HG02981 (cell line): ENCODE measurements around the gene MEGF9.
"Not testable (repeated sequence)": the region's sequence is repeated elsewhere in the genome, so short reads cannot be mapped to it uniquely, and the experiment has no call there.

ENCODE experiments used
- ATAC-seq: cut with Tn5 transposase; IDR thresholded peaks from one replicate; pipeline ENCODE4 v1.9.1; 2021; ENCODE audit warnings: mild to moderate bottlenecking, moderate library complexity; ENCODE audit not compliant: unreplicated experiment

The MEGF9 gene

DNA sequence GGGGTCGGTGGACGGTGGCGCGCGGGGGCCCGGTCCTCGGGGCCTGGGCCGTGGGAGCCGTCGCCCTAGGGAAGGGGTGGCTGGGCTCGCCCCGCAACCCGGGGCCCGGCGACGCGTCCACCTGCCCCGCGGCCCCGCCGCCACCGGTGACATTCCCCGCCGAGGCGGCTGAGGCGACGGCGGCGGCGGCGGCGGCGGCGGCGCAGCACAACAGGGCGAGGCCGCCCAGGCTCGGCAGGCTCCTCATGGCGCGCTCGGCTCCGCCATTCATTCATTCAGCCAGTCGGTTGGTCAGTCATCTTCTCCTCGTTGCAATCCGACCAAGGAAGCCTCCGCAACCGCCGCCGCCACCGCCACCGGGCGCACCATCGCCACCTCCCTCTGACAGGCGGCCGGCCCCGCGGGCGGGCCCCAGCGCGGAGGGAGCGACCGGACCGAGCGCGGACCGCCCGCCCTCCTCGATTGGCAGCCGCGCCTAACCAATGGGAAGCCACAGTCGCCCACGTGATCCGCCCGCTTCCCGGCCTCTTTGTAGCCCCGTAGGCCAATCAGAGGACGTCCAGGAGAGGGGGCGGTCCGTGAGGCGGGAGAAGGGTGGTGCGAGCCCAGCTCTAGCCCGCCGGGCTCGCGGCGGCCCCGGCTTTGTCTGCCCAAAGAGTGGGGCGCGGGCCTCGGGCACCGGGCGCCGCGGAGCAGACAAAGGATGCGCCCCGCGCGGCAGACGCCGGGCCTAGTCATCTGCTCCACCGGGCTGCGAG lies at the start of gene MEGF9:
TSS of gene MEGF9 (minus strand) at position 383 of the 758 bp plus-strand sequence. CDS start at position 271, 112 bp downstream.
- ATAC-seq = peak; percentile 98

DNA sequence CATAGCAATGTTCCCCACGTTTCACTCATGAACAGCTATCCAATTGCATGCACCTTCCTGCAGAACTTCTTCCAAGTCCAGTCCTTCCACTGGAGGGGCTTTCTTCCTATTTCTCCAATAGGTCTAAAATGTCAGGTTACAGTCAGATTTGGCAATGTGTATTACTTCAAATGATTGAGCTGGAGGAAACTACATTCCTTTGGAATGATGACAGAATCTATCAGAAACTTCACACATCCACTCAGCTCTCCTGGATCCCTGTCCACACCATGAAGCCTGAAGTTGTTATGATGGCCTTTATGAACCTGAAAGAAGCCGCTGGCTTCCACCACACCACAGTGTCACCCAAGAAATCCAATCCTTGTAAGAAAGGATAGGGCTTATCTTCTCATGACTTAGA lies 46.7 kb upstream of the MEGF9 start:
- ATAC-seq = no peak

DNA sequence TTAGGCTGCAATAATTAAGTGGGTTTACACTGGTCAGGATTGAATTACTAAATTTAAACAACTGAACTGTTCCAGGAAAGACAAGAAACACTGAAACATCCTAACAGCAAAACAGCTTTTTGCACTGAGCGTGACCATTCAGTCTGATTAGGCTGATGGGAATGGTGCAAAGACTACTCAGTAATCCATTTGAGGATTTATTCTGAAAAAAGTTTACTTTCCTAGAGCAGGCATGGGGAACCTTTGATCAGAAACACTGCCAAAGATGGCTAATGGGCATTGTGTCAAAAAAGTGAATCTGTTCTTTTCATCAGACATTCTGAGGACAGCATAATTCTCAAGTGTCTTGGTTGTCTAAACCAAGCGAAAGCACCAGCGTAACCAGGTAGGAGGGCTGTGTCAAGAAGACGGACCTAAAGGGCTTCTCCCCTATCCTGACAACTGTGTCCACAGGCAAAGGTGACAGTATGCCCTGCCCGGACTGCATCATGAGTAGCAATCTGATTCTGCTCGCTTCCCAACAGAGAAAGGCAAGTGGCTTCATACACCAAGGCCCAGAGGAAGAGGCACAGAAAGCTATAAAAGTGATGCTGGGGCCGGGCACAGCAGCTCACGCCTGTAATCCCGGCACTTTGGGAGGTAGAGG lies 45.6 kb upstream of the MEGF9 start:
- no peak for ATAC-seq

DNA sequence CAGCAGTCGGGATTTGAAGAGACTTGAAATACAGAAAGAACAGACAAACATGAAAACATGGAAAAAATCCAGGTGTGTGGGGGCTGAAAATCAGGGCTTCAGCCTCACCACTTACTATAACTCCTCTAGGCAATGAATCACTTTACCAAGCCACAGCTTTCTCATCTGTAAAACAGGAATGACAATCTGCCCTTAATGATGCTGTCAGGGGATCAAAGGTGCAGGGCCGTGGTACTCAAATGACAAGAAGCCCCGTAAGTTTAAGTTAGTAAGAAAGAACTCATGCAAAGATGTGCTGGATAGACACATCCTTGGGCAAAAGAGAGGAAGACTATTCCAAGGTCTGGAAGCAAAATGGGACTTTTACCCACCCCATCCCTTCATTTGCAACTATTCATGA lies 44.3 kb upstream of the MEGF9 start:
- ATAC-seq = no peak

DNA sequence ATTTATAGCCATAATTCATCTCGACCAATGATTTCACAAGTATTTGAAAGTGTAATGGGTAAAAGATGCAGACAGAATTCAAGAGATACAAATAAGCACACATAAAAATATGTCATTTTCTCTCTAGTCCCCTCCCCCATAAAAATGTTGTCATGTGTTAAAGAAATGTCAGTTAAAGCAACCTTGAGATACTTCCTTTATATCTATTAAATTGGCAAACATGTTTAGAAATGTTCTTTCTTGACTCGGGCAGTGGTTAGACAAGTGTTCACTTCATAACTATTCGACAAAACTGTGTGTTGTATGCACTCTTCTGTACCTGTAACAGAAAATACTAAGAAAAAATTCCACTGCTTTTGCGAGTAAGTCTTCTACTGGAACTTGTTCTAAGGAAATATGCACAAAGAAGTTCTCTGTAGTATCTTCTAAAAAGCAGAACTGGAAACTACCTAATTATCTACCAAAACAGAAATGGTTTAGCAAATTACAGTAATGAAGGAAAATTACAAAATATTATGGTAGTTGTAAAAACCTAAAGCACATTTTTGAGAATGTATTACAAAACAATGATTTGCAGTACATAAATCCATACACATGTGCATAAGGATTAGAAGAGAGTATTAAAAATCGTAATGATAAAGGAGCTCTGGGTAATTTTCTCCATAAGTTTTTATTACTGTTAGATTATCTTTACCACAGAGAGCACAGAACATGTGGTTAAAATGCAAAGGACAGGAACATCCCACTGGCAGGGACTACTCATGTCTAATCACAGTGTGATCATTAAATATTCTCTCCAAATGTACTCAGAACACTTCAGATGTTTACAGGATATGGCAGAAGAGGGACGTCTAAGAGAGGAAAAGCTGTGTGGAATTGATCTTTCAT lies 43.0 kb upstream of the MEGF9 start:
- no peak for ATAC-seq

DNA sequence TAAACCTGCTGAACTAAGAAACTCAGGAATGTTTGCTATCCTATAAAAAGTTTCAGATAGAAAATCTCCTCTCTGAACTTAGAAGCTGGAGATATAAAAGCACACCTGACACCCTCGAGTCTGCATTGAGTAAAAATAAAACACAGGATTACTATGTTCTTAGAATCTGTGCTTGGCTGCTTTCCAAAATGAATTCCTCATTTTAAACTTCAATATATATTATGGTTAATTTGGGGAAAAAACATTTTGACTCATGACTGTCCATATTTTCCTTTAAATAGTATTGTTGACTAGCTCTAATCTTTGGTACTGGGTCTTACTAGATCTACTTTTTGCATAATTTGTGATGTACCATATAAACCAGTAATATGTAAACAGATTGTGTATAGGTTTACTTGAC lies 42.3 kb upstream of the MEGF9 start:
- no peak for ATAC-seq

DNA sequence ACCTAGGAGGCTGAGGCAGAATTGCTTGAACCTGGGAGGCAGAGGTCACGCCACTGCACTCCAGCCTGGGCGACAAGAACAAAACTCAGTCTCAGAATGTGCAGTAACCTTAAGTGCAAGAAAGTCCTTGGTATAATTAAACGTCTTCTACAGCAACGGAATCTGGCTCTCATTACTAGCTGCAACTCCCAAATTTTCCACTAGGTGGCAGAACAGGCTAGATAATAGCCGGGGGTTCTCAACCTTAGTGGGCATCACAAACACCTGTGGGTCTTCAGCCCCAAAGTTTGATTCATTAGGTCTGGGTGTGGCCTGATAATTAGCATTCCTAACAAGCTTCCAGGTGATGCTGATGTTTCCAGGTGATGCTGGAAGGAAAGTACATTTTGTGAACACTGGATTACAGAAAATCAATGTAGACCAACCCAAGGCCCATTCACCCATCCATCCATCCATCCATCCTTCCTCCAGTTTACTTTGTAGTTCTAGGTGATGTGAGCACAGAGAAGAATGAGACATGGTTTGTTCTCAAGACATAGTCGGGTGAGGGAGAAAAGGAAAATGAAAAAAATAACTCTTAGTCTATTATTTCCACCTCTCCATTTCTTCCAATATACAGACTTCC lies 41.7 kb upstream of the MEGF9 start:
- peak; percentile 46 for ATAC-seq

DNA sequence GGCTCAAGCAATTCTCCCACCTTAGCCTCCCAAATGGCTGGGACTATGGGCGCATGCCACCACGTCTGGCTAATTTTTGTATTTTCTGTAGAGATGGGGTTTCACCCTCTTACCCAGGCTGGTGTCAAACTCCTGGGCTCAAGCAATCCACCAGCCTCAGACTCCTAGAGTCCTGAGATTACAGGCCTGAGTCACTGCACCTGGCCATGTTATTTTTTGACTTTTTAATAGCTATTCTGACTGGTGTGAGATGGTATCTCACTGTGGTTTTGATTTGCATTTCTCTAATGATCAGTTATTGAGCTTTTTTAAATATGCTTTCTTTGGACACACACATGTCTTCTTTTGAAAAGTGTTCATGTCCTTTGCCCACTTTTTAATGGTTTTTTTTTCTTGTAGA lies 40.8 kb upstream of the MEGF9 start:
- peak; percentile 74 for ATAC-seq

DNA sequence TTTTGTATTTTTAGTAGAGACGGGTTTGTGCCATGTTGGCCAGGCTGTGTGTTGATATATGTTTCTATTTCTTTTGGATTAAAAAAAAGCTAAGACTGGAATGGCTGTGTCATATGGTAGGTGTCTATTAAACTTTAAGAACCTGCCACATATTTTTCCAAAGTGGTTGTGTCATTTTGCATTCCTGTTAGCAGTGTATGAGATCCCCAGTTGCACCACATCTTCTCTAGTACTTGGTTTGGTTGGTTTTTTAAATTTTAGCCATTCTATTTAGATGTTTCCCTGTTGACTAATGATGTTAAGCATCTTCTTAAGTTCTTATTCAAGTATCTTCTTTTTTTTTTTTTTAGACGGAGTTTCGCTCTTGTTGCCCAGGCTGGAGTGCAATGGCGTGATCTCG lies 36.2 kb upstream of the MEGF9 start:
- ATAC-seq = no peak

DNA sequence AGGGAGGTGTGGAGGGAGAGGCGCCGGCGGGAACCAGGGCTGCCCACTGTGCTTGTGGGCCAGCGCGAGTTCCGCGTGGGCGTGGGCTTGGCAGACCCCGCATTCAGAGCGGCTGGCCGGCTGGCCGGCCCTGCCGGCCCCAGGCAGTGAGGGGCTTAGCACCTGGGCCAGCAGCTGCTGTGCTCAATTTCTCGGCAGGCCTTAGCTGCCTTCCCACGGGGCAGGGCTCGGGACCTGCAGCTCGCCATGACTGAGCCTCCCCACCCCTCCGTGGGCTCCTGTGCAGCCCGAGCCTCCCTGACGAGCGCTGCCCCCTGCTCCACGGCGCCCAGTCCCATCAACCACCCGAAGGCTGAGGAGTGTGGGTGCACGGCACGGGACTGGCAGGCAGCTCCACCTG lies 32.1 kb upstream of the MEGF9 start:
- ATAC-seq = not testable (repeated sequence)

DNA sequence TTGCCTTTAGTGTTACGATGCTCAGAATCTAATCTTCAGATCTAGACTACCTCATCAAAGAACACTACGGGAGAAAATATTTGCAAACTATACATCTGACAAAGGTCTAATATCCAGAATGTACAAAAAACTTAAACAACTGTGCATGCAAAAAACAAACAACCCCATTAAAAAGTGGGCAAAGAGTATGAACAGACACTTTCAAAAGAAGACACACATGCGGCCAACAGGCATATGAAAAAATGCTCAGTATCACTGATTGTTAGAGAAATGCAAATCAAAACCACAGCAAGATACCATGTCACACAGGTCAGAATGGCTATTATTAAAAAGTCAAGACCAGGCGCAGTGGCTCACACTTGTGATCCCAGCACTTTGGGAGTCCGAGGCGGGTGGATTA lies 31.0 kb upstream of the MEGF9 start:
- ATAC-seq = no peak

DNA sequence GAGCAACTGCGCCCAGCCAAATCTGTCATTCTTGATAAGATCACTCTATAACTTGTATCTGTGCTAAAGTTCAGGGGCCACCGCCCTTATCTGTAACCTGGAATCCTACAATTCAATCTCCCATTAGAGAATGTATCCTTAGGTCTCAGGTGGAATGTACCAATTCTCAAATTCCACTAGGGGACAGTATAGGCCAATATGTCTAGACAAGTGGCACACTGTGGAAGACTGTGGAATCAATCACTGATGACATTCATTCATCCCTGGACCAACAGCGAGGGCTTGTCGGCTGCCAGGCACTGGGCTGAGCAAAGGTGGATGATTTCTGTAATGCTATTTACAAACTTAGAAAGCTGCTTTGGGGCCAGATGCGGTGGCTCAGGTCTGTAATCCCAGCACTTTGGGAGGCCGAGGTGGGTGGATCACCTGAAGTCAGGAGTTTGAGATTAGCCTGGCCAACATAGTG lies 28.7 kb upstream of the MEGF9 start:
- no peak for ATAC-seq

DNA sequence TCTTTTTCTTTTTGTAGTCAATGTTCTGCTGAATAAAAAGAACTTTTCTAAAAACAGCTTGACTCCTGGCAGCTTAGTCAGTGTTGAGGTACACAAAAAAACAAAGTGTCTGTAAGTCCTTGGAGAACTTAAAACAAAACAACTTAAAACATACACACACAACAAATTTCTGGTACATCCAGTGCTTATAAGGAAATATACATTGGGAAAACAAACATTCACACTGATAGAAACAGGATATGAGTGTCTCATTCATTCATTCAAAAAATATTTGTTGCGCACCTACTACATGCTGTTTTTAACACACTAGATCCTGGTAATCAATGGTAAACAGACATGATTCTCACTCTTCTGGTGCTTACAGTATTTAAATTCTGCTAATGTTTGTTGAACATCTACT lies 27.4 kb upstream of the MEGF9 start:
- no peak for ATAC-seq

DNA sequence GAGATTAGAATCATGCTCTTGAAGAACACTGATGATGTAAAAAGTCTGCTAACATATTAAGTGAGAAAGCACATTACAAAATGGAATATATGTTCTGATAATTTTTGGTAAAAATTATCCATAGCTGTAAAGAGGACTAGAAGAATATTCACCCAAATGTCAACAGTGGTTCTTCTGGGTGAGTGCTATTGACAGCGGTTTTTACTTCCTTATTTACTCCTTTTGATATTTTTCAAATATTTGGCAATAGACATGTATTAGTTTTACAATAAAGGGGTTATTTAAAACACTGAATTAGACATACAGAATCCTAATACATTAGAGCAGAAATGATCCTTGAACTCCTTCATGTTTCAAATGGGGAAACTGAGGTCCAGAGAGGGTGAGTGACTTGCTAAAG lies 26.9 kb upstream of the MEGF9 start:
- no peak for ATAC-seq

DNA sequence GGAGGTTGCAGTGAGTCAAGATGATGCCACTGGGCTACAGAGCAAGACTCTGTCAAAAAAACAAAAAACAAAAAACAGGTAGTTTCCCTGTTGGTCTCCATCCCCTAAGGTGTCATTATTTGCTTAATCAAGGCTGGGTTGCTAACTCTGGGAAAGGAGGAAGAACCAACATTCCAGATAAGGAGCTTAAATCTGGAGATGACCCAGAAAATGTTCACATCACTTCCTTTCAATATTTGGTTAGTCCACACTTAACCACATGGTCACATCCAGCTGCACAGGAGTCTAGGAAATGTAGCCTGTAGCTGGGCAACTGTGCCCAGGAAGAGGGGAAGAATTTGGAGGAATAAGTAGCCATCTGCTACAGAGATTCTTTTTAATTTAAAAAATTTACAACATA lies 25.9 kb upstream of the MEGF9 start:
- no peak for ATAC-seq

DNA sequence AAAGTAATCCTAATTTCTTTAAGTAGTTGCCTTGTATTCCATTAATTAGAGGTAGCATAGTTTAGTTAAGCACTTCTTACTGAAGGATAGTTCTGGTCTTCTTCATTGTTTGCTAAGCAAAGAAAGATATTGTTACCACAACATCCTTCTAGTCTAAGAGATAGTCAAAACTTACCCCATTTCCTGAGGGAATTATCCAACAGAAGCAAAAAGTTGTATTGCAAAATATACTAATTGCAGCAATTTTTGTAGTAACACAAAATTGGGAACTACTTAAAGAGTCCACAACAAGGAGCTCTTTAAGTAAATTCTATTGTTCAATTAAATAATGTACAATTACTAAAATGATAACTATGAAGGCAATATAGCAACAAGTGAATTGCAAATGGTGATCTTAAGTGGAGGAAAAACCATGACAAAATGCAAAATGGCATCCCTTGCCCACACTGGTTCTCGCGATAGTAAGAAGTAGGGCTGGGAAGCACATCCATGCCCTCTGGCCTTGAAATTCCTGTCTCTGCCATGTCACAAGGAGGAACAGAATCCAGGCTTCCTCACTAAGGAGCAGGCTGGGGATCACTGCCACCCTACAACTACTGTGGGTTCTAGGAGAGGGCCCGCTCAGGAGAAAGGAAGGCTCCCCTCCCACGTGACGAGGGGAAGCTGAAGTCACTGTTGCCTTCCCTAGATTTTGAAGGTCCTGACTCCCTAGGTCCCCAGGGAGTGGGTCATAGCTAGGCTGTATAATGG lies 23.3 kb upstream of the MEGF9 start:
- no peak for ATAC-seq

DNA sequence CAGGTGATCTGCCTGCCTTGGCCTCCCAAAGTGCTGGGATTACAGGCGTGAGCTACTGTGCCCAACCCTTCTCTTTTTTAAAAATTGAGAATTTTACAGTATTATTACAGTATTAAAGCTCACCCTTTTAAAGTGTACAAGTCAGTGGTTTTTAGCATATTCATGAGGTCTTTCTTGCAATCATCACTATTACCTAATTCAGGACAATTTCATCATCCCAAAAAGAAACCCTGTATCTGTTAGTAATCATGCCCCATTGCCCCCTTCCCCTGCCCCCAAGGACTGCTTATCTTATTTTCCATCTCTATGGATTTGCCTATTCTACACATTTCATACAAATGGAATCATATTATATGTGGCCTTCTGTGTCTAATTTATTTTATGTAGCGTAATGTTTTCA lies 22.6 kb upstream of the MEGF9 start:
- no peak for ATAC-seq

DNA sequence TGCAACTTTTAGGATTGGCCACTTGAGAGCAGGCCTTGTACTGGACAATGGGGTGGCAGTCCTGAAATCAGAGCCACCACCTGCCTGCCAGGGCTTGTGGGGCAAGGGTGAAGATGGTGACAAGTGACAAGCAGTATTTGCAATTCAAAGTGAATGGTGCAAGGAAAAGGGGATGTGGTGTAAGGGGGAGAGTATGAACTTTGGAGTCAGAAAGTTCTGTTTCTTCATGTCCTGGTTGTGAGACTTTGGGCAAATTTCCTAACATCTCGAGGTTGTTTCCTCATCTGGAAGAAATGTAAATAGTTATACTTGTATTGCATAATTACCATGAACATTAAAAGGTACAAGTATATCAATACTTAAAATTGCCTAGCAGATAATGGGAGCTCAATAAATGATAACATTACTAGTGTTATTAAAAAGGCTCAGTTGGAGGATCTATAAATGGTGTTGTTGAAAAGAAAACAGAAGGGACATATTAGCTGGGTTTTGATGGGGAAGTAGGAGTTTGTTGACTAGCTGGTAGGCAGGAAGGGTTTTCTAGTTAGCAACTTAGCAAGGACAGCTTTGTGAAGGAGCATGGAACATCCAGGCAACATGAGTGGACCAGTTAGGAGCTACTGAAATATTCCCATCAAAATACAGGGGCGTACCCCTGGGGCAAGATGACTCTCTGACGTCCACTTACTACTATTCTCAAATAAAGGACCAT lies 21.3 kb upstream of the MEGF9 start:
- no peak for ATAC-seq

DNA sequence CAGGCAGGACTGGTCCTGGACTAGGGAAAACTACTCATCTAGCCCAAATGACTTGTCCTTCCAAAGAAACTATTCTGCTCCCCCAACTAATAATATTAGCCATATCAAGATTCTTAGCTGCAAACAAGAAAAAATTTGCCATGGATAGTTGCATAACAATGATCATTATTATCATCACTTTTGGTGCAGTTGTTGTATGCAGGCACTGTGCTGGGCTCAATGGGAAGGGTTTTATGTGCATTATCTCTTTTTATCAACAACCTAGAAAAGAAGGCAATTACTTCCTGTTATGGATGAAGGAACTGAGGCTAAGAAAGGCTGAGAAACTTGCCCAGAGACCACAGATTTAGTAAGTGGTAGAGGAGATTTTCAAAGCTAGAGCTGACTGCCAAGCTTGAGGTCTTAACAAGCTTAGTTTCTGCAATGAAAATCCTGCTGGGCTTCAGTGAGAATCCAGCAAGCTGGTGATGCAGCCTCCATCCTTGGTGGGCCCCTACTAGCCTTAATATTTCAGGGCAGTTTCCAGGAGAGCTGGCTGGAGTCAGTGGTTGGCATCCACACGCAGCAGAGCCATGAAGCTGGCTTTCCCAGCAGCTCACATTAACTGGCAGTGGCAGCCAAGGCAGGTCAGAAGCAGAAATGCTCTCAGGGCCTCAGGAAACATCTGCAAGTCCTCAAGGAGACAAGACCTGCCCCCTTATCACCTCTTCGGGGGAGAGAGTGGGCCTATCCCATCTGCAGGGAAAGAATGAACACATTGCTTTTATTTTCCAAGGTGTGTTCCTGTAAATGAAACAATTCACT lies 20.5 kb upstream of the MEGF9 start:
- no peak for ATAC-seq
